GM12892 (cell line): ENCODE measurements around the gene ADCY6.
"Not testable (repeated sequence)": the region's sequence is repeated elsewhere in the genome, so short reads cannot be mapped to it uniquely, and the experiment has no call there.

Experiments used
- DNase-seq: peaks from one replicate; pipeline ENCODE4 v3.0.0; 2011; ENCODE audit not compliant: insufficient read length
- FAIRE-seq: peaks from 2 replicates; lab custom pipeline; 2011; peaks lifted over from hg19 to GRCh38; lab: Jason Lieb, UNC
- POLR2A ChIP-seq: IDR thresholded peaks from 2 replicates; pipeline ENCODE4 v1.6.1; 2011; ENCODE audit warnings: low read depth, low read length, control low read depth
- POLR2AphosphoS5 ChIP-seq: IDR thresholded peaks from 2 replicates; pipeline ENCODE4 v1.6.1; 2011; ENCODE audit warnings: low read depth, low read length, control low read depth
- TAF1 ChIP-seq: IDR thresholded peaks from 2 replicates; pipeline ENCODE4 v1.6.1; 2011; ENCODE audit warnings: low read depth, mild to moderate bottlenecking, control low read depth, low read length, borderline replicate concordance

The ADCY6 gene

GRCh38 chr12:48768147-48768546 is 20.7 kb downstream of the ADCY6 start:
- DNase-seq (no peak), FAIRE-seq (no peak)
- no peak for TF ChIP-seq POLR2A
- TF ChIP-seq POLR2AphosphoS5 = no peak
- no peak for TF ChIP-seq TAF1

GRCh38 chr12:48767521-48767920 is 21.4 kb downstream of the ADCY6 start:
- TF ChIP-seq POLR2A = no peak
- TF ChIP-seq POLR2AphosphoS5 = no peak
- TF ChIP-seq TAF1 = no peak
- no peak for FAIRE-seq
- DNase-seq = no peak

- no peak for FAIRE-seq
- no peak for DNase-seq
- no peak for TF ChIP-seq TAF1
Measured at GRCh38 chr12:48767047-48767446, 21.8 kb downstream of the ADCY6 start.

GRCh38 chr12:48765753-48766162 is 23.1 kb downstream of the ADCY6 start:
- no peak for TF ChIP-seq POLR2A
- TF ChIP-seq POLR2AphosphoS5 = no peak
- no peak for TF ChIP-seq TAF1
- no peak for FAIRE-seq
- no peak for DNase-seq

GRCh38 chr12:48764521-48764920 is 24.4 kb downstream of the ADCY6 start:
- TF ChIP-seq POLR2A = no peak
- TF ChIP-seq TAF1 = no peak
- TF ChIP-seq POLR2AphosphoS5 = no peak
- FAIRE-seq (peak; percentile 57), DNase-seq (no peak)

- no peak for DNase-seq
- FAIRE-seq = no peak
- no peak for TF ChIP-seq TAF1
- no peak for TF ChIP-seq POLR2AphosphoS5
- TF ChIP-seq POLR2A = no peak
Measured at GRCh38 chr12:48758737-48759136, 30.2 kb downstream of the ADCY6 start.

GRCh38 chr12:48758186-48758585 is 30.7 kb downstream of the ADCY6 start:
- DNase-seq (no peak), FAIRE-seq (no peak)
- TF ChIP-seq POLR2A (no peak), TAF1 (no peak), POLR2AphosphoS5 (no peak)

- FAIRE-seq (no peak), DNase-seq (no peak)
- no peak for TF ChIP-seq POLR2AphosphoS5
- no peak for TF ChIP-seq TAF1
- TF ChIP-seq POLR2A = no peak
Measured at GRCh38 chr12:48750769-48751356, 38.0 kb downstream of the ADCY6 start.

GRCh38 chr12:48750215-48750614 is 38.7 kb downstream of the ADCY6 start:
- DNase-seq (no peak), FAIRE-seq (no peak)
- TF ChIP-seq POLR2AphosphoS5 (no peak), TAF1 (no peak), POLR2A (no peak)

GRCh38 chr12:48744251-48745008 is 44.5 kb downstream of the ADCY6 start:
- TF ChIP-seq POLR2AphosphoS5 (no peak), TAF1 (no peak), POLR2A (no peak)
- DNase-seq (no peak), FAIRE-seq (no peak)

GRCh38 chr12:48739618-48740269 is 49.1 kb downstream of the ADCY6 start:
- DNase-seq (no peak), FAIRE-seq (no peak)
- TF ChIP-seq TAF1 (no peak), POLR2A (no peak), POLR2AphosphoS5 (no peak)

GRCh38 chr12:48736456-48736855 is 52.4 kb downstream of the ADCY6 start:
- TF ChIP-seq POLR2A = no peak
- TF ChIP-seq POLR2AphosphoS5 = no peak
- TF ChIP-seq TAF1 = no peak
- DNase-seq (no peak), FAIRE-seq (no peak)

GRCh38 chr12:48728807-48729206 is 60.1 kb downstream of the ADCY6 start:
- DNase-seq = no peak

GRCh38 chr12:48720737-48721136 is 68.2 kb downstream of the ADCY6 start:
- not testable (repeated sequence) for DNase-seq, FAIRE-seq

More at GRCh38 chr12:48728807-48729206, 60.1 kb downstream of the ADCY6 start:
- FAIRE-seq = no peak
- TF ChIP-seq POLR2A (no peak), TAF1 (no peak), POLR2AphosphoS5 (no peak)

- not testable (repeated sequence) for FAIRE-seq, DNase-seq
Measured at GRCh38 chr12:48720171-48720570, 68.7 kb downstream of the ADCY6 start.

- FAIRE-seq, DNase-seq: not testable (repeated sequence)
Measured at GRCh38 chr12:48719002-48719401, 69.9 kb downstream of the ADCY6 start.
